Heart right ventricle (tissue), 16 donors: Measurements from ENCODE around the gene GALNT18. TPM values are rescaled to one million over a fixed set of nuclear protein-coding genes. Genes with fewer than 3 reads are reported as not detected.

Experiments used
- ATAC-seq, 8 donors: fragments of 200-7000 bp; cut with Tn5 transposase; one replicate each; pipeline ENCODE4 v1.9.1; 2020; ENCODE audit warnings: mild to moderate bottlenecking in 8 of 8, moderate library complexity in 8 of 8, moderate number of reproducible peaks in 1 of 8
- DNase-seq, 2 donors: peaks; one replicate each; pipeline ENCODE4 v3.0.0-alpha.2; 2020
- H3K27ac ChIP-seq, 10 donors: fragments of 200-600 bp; sonication (generic) in 2 of 10; one replicate each; pipeline versions ENCODE4 v1.5.0 to v1.8.0; 2020 to 2022; ENCODE audit warnings: mild to moderate bottlenecking in 3 of 10
- H3K27me3 ChIP-seq, 7 donors: fragments of 200-600 bp; one replicate each; pipeline ENCODE4 v1.8.0; 2021 to 2022; ENCODE audit warnings: mild to moderate bottlenecking in 2 of 7
- H3K36me3 ChIP-seq, 9 donors: fragments of 200-600 bp; sonication (generic) in 1 of 9; one replicate each; pipeline versions ENCODE4 v1.5.0 to v1.8.0; 2020 to 2022; ENCODE audit warnings: mild to moderate bottlenecking in 2 of 9
- H3K4me1 ChIP-seq, 9 donors: fragments of 200-600 bp; sonication (generic) in 1 of 9; one replicate each; pipeline versions ENCODE4 v1.5.0 to v1.8.0; 2020 to 2022; ENCODE audit warnings: mild to moderate bottlenecking in 4 of 9
- H3K4me3 ChIP-seq, 10 donors: fragments of 200-600 bp; sonication (generic) in 2 of 10; one replicate each; pipeline versions ENCODE4 v1.5.0 to v1.8.0; 2020 to 2022; ENCODE audit warnings: mild to moderate bottlenecking in 7 of 10, moderate library complexity in 2 of 10
- H3K9me3 ChIP-seq, 11 donors: fragments of 200-600 bp in 10 of 11; sonication (generic) in 2 of 11; one replicate each; pipeline versions ENCODE4 v1.5.0 to v1.8.0; 2013 to 2022; ENCODE audit warnings: mild to moderate bottlenecking in 2 of 11, control low read depth in 1 of 11, moderate library complexity in 1 of 11
- WGBS, 2 donors: extraction: QIAGEN DNeasy Blood & Tissue Kit; methylation state at CpG; one replicate each; pipeline ENCODE4 v1.1.7; 2013; ENCODE audit warnings: inconsistent platforms in 1 of 2; 5-methylcytosine and 5-hydroxymethylcytosine counted together
- intact Hi-C, 10 donors: fragments of 100-400 bp; cut with DNase I; formaldehyde crosslinking; loops; one replicate each; pipeline versions ENCODE4 v1.11.1 to v1.14.2; 2022
- polyA plus RNA-seq, 2 donors: library from polyadenylated mRNA; stranded (reverse); fragments of 200-250 nt; gene quantifications; one replicate each; pipeline ENCODE4 v1.2.3, GENCODE V29; 2013
- total RNA-seq, 10 donors: library from RNA; stranded (reverse); fragmentation: NEBNext Ultra II Directional in 3 of 10; extraction: Animal tissue kit (Norgen Biotek cat#: 25700) in 3 of 10; gene quantifications; one replicate each; pipeline versions ENCODE4 v1.2.1 to v1.2.4, GENCODE V29; 2021 to 2023
- TF ChIP-seq, protein P1 (sequence below), 9 donors: fragments of 200-600 bp; sonication (generic) in 2 of 9; IDR thresholded peaks; one replicate each; pipeline versions ENCODE4 v1.5.0 to v1.8.0; 2021 to 2022; ENCODE audit warnings: antibody characterized with exemption in 9 of 9, mild to moderate bottlenecking in 5 of 9, moderate library complexity in 1 of 9
- donor health status: Arrhythmogenic right ventricular cardiomyopathy.
- donor health status: ischemic (EF 13 %, LVEDD 7.1; RV severe dilation, severe dysfunction).
- donor health status: healthy with polysubstance abuse.
- donor health status: DM: no; HTN: yes; CAD: no.
- donor health status: DM: no; HTN: no; CAD: no.
- donor health status: ischemic (EF 25% LVEDD 6.9; RV normal size, moderate dysfunction).
- donor health status: ischemic (EF 25% LVEDD 5.7; RV mildly dilated, moderate dysfunction).
- donor health status: healthy.
- donor health status: DM: yes; HTN: yes; CAD: no.
- donor health status: Ischemic cardiomyopathy.
- donor health status: ischemic (EF 35%, LVEDD 5.7; RV mildly dilated, moderate dysfunction).
- donor health status: nonischemic (EF 11% LVEDD 7.7; RV severe dilation, severe dysfunction).
- donor health status: DM: yes; HTN: yes; CAD: no.
- donor health status: PGD.
- donor health status: ischemic (EF 29% LVEDD 5.4; RV normal size, mild dysfunction).
- donor health status: nonischemic (EF 23%, LVEDD 6.1; RV moderate dilation, normal function).

The GALNT18 gene
- total and polyA plus RNA-seq, 12 donors, result 7.0 to 29.0 (median 15.6) TPM

DNA sequence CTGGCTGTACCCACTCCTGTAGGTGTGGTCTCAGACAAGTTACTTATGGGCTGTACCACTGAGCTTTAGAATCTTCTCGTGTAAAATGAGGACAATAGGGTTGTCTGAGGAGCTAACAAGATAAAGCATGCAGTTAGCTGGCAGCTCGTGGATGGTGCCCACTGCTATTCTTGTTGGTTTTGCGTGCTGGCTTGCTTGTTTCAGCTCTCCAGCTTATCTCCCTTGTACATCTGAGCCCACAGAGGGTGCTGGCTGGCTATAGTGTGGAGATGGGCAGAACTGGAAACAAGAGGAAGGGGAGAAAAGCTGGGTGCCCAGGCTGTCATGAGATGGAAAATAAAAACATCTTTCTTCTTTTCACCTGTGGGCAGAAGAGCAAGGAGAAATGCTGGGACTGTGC lies 46.5 kb upstream of the GALNT18 start:
- TF ChIP-seq, protein P1, sequence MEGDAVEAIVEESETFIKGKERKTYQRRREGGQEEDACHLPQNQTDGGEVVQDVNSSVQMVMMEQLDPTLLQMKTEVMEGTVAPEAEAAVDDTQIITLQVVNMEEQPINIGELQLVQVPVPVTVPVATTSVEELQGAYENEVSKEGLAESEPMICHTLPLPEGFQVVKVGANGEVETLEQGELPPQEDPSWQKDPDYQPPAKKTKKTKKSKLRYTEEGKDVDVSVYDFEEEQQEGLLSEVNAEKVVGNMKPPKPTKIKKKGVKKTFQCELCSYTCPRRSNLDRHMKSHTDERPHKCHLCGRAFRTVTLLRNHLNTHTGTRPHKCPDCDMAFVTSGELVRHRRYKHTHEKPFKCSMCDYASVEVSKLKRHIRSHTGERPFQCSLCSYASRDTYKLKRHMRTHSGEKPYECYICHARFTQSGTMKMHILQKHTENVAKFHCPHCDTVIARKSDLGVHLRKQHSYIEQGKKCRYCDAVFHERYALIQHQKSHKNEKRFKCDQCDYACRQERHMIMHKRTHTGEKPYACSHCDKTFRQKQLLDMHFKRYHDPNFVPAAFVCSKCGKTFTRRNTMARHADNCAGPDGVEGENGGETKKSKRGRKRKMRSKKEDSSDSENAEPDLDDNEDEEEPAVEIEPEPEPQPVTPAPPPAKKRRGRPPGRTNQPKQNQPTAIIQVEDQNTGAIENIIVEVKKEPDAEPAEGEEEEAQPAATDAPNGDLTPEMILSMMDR (IDR thresholded peaks at IDR 0.05), result no peak
- DNase-seq (no peak), ATAC-seq (no peak)
- H3K9me3 ChIP-seq, result peaks cover 0 to 6% (median 0%) of the 10 kb centered on the region in 11 donors
- peaks cover 0 to 4% (median 0%) of the 10 kb centered on the region in 7 donors for H3K27me3 ChIP-seq
- H3K27ac ChIP-seq, result no peak overlapping the region
- intact Hi-C loops, result no loop called here
- WGBS, 2 donors, result 63 to 69% methylated on average over 3 of the region's 3 CpGs
- H3K36me3 ChIP-seq, result no peaks in the 10 kb centered on the region
- H3K4me3 ChIP-seq, result no peak overlapping the region
- peaks cover 0 to 9% (median 3%) of the 10 kb centered on the region in 9 donors for H3K4me1 ChIP-seq

DNA sequence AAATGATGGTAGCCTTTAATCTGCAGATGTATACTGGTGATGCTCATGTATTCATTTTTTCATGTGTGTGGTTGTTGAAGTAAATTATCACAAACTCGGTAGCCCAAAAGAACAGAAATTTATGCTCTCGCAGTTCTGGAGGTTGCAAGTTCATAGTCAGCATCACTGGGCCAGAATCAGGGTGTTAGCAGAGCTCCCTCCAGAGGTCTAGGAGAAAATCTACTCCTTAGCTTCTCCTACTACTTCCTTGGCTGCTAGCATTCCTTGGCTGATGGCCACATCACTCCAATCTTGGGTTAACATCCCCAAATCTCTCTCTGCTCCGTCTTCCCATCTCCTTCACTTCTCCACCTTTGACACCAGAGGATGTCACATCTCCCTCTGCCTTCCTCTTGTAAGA lies 45.3 kb upstream of the GALNT18 start:
- peaks cover 0 to 6% (median 0%) of the 10 kb centered on the region in 11 donors for H3K9me3 ChIP-seq

DNA sequence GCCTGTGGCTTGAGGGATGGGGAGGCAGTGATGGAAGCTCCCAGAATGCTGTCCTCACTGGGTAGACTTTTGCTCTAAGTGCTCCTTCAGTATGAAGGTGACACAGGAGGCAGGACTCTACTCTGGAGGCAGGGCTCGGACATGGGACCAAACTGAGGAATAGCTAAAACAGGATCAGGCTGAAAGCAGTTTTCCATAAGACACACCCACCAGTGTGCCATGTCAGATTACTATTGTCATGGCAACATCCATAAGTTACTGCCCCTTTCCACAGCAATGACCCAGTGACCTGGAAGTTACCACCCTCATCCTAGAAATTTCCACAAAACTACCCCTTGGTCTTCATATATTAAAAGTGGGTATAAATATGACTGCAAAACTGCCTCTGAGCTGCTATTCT lies 43.6 kb upstream of the GALNT18 start:
- TF ChIP-seq, protein P1 (IDR thresholded peaks at IDR 0.05), result no peak
- H3K36me3 ChIP-seq, result no peaks in the 10 kb centered on the region
- H3K27ac ChIP-seq, result no peak overlapping the region
- ATAC-seq (no peak), DNase-seq (no peak)
- H3K9me3 ChIP-seq, result peaks cover 0 to 6% (median 0%) of the 10 kb centered on the region in 11 donors
- H3K27me3 ChIP-seq, result peaks cover 0 to 10% (median 0%) of the 10 kb centered on the region in 7 donors
- peaks cover 0 to 10% (median under 1%) of the 10 kb centered on the region in 9 donors for H3K4me1 ChIP-seq
- intact Hi-C loops, result no loop called here
- no peak overlapping the region for H3K4me3 ChIP-seq
- 76 to 89% methylated on average over 1 of the region's 1 CpG for WGBS, 2 donors

More for the DNA sequence above, 45.3 kb upstream of the GALNT18 start:
- 91 to 92% methylated on average over 3 of the region's 3 CpGs for WGBS, 2 donors
- Histone ChIP-seq H3K4me1 (peaks cover 0 to 9% (median 3%) of the 10 kb centered on the region in 9 donors), H3K36me3 (no peaks in the 10 kb centered on the region), H3K27ac (no peak overlapping the region), H3K4me3 (no peak overlapping the region), H3K27me3 (peaks cover 0 to 10% (median 0%) of the 10 kb centered on the region in 7 donors)
- TF ChIP-seq, protein P1 (IDR thresholded peaks at IDR 0.05), result no peak
- intact Hi-C loops, result no loop called here
- ATAC-seq, result no peak
- DNase-seq, result no peak

GRCh38 chr11:11663907-11664306 lies 42.1 kb upstream of the GALNT18 start:
- TF ChIP-seq, protein P1 (IDR thresholded peaks at IDR 0.05), result no peak
- ATAC-seq (no peak), DNase-seq (no peak)
- intact Hi-C loops, result no loop called here
- Histone ChIP-seq H3K4me1 (peaks cover 0 to 5% (median 0%) of the 10 kb centered on the region in 9 donors), H3K27me3 (peaks cover 0 to 10% (median 0%) of the 10 kb centered on the region in 7 donors), H3K4me3 (no peak overlapping the region), H3K36me3 (no peaks in the 10 kb centered on the region), H3K27ac (no peak overlapping the region), H3K9me3 (peaks cover 0 to 6% (median 0%) of the 10 kb centered on the region in 11 donors)
- WGBS, 2 donors, result 68 to 71% methylated on average over 4 of the region's 4 CpGs
